ENCODE measurements around the gene ZNF441. TPM values are rescaled to one million over a fixed set of nuclear protein-coding genes. Genes with fewer than 3 reads are reported as not detected.
A peak's percentile ranks its signal among the peaks of the same experiment; 100 is the strongest.

The ZNF441 gene
- total RNA-seq, 2 experiments from 2014 or later = 2.6 to 4.1 TPM

DNA sequence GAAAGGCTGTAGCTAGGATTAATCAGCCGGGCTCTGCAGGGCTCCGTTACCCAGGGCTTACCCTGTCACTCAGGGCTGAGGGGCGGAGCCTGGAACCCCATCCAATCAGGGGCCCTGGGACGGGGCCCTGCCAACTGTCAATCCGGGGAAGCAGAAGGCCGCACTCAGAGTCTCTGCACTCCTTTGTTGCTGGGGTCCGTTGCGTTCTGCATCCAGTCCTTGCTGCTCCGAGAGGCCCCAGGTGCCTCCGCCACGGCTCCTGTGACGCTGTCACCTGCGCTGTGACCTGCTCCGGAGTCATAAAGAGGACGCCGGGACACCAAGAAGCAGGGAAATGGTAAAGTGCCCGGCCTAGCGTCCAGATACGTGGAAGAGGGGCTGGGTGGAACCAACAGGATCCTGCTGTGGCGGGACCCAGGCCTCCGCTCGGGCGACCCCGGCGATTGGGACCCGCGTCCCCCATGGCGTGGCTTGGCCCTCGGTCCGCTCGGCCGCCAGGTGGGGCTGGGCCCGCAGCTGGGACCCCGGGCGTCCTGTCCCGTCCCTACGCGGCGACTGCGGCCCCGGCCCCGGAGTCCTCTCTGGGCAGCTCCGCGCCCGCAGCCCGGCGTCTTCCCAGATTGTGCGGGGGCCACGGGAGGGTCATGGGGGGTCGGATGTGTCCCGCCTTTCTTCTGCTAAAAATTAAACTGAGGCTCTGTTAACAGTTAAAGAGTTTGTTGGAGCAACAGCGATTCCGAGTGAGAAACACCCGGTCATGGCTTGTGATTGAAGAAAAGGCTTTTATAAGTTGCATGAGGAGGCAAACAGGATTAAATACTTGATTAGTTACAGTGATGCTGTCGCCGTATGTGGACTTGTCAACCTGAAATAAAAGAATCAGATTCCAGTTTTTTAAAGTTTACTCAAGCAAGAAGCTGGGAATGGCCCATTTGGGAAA is 31.9 kb downstream of the ZNF441 start, which contains the start of gene ZNF491:
ZNF491 (plus strand) TSS at position 133 of the 940 bp plus-strand sequence. CDS start 7,431 bp downstream, outside the sequence.
- peak within 1 kb of the TSS; percentile 93 for H3K4me3 Mint-ChIP-seq
- peak within 1 kb of the TSS; percentile 17 for H3K27ac ChIP-seq (ENCODE audit: low read depth in 1 of 2, low read length in 2 of 2)
- H3K4me1 Mint-ChIP-seq (ENCODE audit: low read depth) = peaks cover 22% of the 10 kb centered on the region

DNA sequence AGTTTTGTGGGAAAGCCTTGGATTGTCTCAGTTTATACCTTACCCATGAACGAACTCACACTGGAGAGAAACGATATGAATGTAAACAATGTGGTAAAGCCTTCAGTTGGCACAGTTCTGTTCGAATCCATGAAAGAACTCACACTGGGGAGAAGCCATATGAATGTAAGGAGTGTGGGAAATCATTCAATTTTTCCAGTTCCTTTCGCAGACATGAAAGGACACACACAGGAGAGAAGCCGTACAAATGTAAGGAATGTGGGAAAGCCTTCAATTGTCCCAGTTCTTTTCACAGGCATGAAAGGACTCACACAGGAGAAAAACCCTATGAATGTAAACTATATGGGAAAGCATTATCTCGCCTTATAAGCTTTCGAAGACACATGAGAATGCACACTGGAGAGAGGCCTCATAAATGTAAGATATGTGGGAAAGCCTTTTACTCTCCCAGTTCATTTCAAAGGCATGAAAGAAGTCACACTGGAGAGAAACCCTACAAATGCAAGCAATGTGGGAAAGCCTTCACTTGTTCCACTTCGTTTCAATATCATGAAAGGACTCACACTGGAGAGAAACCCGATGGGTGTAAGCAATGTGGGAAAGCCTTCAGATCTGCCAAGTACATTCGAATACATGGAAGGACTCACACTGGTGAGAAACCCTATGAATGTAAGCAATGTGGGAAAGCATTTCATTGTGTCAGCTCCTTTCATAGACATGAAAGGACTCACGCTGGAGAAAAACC is 39.7 kb downstream of the ZNF441 start:
- no peak for DNase-seq
- ChIA-PET POLR2A (no interaction called here), CTCF (no interaction called here)
- TF ChIP-seq CTCF (IDR thresholded peaks at IDR 0.05) = no peak
- H3K27ac ChIP-seq (ENCODE audit: low read depth in 1 of 2, low read length in 2 of 2) = no peak overlapping the region
- H3K4me3 ChIP-seq (ENCODE audit: low read length) = no peak overlapping the region
- no peak for ATAC-seq (ENCODE audit: poor library complexity)
- no peaks in the 10 kb centered on the region for H3K4me1 ChIP-seq (ENCODE audit: insufficient read depth, low read length)
- Mint-ChIP-seq H3K36me3 (ENCODE audit: low read depth) (peaks cover 56% of the 10 kb centered on the region), H3K9me3 (peaks cover 18% of the 10 kb centered on the region), H3K4me3 (no peak overlapping the region), H3K27me3 (no peaks in the 10 kb centered on the region), H3K27ac (no peak overlapping the region), H3K4me1 (ENCODE audit: low read depth) (no peaks in the 10 kb centered on the region)
- H3K9me3 ChIP-seq (ENCODE audit: control insufficient read depth in 1 of 2, insufficient read depth in 1 of 2, low read length in 2 of 2) = peaks cover 33 to 46% of the 10 kb centered on the region in 2 experiments
- H3K27me3 ChIP-seq (ENCODE audit: control insufficient read depth in 1 of 2, insufficient read depth in 2 of 2, low read length in 2 of 2) = no peaks in the 10 kb centered on the region
- intact Hi-C loops (cut with DNase I, micrococcal nuclease) = no loop called here
- no peaks in the 10 kb centered on the region for H3K36me3 ChIP-seq (ENCODE audit: insufficient read depth, low read length)

More for the DNA sequence above, 31.9 kb downstream of the ZNF441 start, which contains the start of gene ZNF491:
- ChIA-PET POLR2A (interaction anchor here (0.6 to 2.3 kb wide), 12 partner anchors 11 to 642 kb away, joined by 3 to 15 read pairs (median 5); partner anchors contain the start of genes ZNF439, ZNF440, ZNF441 and ZNF443), CTCF (interaction anchor here (1.0 to 3.3 kb wide), 10 partner anchors 14 to 342 kb away, joined by 3 to 45 read pairs (median 10); partner anchors contain the start of genes ZNF20, ZNF440, ZNF700 and ZNF763)
- Mint-ChIP-seq H3K27me3 (no peaks in the 10 kb centered on the region), H3K27ac (peak within 1 kb of the TSS; percentile 79), H3K36me3 (ENCODE audit: low read depth) (peaks cover 10% of the 10 kb centered on the region), H3K9me3 (peaks cover 5% of the 10 kb centered on the region)
- intact Hi-C loops (cut with DNase I, micrococcal nuclease) = loop anchor here (1.0 to 5.0 kb wide), 5 partner anchors 14 to 343 kb away; partner anchors contain the start of gene ZNF700 (in 1 of the 2)
- Histone ChIP-seq H3K36me3 (ENCODE audit: insufficient read depth, low read length) (no peaks in the 10 kb centered on the region), H3K9me3 (ENCODE audit: control insufficient read depth in 1 of 2, insufficient read depth in 1 of 2, low read length in 2 of 2) (peaks cover 0 to 4% of the 10 kb centered on the region in 2 experiments), H3K4me3 (ENCODE audit: low read length) (peak within 1 kb of the TSS; percentile 73), H3K27me3 (ENCODE audit: control insufficient read depth in 1 of 2, insufficient read depth in 2 of 2, low read length in 2 of 2) (no peaks in the 10 kb centered on the region), H3K4me1 (ENCODE audit: insufficient read depth, low read length) (peaks cover 22% of the 10 kb centered on the region)
- peak; percentile 98 for ATAC-seq (ENCODE audit: poor library complexity)
- no peak for TF ChIP-seq CTCF (IDR thresholded peaks at IDR 0.05)
- DNase-seq = peak; percentile 64 to 91 (median 80)

- peaks cover 18% of the 10 kb centered on the region for H3K9me3 Mint-ChIP-seq
- CTCF ChIA-PET = no interaction called here
- H3K4me1 ChIP-seq (ENCODE audit: insufficient read depth, low read length) = no peaks in the 10 kb centered on the region
- no peaks in the 10 kb centered on the region for H3K27me3 Mint-ChIP-seq
- TF ChIP-seq CTCF (IDR thresholded peaks at IDR 0.05) = no peak
- H3K36me3 ChIP-seq (ENCODE audit: insufficient read depth, low read length) = no peaks in the 10 kb centered on the region
- intact Hi-C loops (cut with DNase I, micrococcal nuclease) = no loop called here
- peaks cover under 1% of the 10 kb centered on the region for H3K4me1 Mint-ChIP-seq (ENCODE audit: low read depth)
- no peak overlapping the region for H3K27ac ChIP-seq (ENCODE audit: low read depth in 1 of 2, low read length in 2 of 2)
- H3K27me3 ChIP-seq (ENCODE audit: control insufficient read depth in 1 of 2, insufficient read depth in 2 of 2, low read length in 2 of 2) = no peaks in the 10 kb centered on the region
- POLR2A ChIA-PET = no interaction called here
- peaks cover 33 to 46% of the 10 kb centered on the region in 2 experiments for H3K9me3 ChIP-seq (ENCODE audit: control insufficient read depth in 1 of 2, insufficient read depth in 1 of 2, low read length in 2 of 2)
- H3K36me3 Mint-ChIP-seq (ENCODE audit: low read depth) = peaks cover 57% of the 10 kb centered on the region
- no peak overlapping the region for H3K4me3 Mint-ChIP-seq
- no peak for DNase-seq
- H3K4me3 ChIP-seq (ENCODE audit: low read length) = no peak overlapping the region
- no peak for ATAC-seq (ENCODE audit: poor library complexity)
- H3K27ac Mint-ChIP-seq = no peak overlapping the region
These were observed 40.2 kb downstream of the ZNF441 start for GRCh38 chr19:11807099-11807380.

Measured in CD4-positive, alpha-beta T cell (primary cell).